ENCODE data around the gene CNOT11.
A peak's percentile ranks its signal among the peaks of the same experiment; 100 is the strongest.
"Not testable (repeated sequence)": the region's sequence is repeated elsewhere in the genome, so short reads cannot be mapped to it uniquely, and the experiment has no call there.

CNOT11 gene

DNA sequence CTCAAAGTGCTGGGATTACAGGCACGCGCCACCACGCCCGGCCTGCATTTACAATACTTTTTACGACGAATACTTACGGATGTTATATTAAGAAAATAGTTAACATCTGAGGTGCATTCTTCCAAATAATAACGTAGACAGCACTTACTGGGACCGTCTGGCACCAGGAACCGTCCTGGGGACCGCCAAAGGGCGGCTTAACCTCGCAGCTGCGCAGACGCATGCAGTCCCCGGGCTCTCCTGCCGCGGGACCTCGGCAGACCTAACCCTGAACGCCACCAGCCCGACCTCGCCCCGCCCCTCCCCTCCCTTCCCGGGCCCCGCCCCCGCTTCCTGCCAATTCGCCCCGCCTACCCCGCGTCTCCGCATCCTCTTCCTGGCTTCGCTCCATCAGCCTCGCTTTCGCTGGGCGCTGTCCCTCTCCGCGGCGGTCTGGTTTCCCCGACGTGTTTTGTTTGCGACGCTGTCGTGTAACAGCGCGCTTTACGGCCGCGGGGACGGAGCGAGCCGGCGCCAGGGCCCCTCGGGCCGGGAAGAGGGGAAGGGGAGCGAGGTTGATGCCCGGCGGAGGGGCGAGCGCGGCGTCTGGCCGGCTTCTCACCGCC, at the start of gene CNOT11:
TSS of gene CNOT11 (plus strand) at position 479 of the 605 bp plus-strand sequence. CDS start at position 558, 79 bp downstream.
- DNase-seq (ENCODE audit: low read depth in 2 of 3, low spot score in 1 of 3) = peak; percentile 98 to 99 (median 98)

DNA sequence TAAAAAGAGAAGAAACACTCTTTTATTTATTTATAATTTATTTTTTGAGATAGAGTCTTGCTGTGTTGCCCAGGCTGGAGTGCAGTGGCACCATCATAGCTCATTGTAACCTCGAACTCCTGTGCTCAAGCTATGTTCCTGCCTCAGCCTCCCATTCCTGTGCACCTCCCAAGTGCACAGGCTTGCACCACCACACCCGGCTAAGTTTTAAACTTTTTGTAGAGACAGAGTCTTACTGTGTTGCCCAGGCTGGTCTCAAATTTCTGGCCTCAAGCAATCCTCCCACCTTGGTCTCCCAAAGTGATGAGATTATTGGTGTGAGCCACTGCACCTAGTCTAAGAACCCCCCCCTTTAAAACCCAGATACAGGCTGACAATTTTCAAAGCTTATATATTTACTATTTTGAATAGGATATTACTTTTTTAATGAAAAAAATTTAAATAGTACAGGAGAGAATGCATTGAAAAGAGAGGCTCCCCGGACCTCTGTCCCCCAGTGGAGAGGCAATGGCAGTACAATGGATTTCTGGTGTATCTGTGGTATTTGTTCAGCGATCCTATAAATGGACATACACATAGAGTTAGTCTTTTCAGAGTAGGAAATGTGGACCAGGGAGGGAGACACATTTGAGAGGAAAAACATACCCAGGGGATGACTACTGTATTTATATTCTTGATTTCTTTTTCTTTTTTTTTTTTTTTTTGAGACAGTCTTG, 48.1 kb upstream of the CNOT11 start:
- DNase-seq (ENCODE audit: low read depth in 2 of 3, low spot score in 1 of 3) = no peak

DNA sequence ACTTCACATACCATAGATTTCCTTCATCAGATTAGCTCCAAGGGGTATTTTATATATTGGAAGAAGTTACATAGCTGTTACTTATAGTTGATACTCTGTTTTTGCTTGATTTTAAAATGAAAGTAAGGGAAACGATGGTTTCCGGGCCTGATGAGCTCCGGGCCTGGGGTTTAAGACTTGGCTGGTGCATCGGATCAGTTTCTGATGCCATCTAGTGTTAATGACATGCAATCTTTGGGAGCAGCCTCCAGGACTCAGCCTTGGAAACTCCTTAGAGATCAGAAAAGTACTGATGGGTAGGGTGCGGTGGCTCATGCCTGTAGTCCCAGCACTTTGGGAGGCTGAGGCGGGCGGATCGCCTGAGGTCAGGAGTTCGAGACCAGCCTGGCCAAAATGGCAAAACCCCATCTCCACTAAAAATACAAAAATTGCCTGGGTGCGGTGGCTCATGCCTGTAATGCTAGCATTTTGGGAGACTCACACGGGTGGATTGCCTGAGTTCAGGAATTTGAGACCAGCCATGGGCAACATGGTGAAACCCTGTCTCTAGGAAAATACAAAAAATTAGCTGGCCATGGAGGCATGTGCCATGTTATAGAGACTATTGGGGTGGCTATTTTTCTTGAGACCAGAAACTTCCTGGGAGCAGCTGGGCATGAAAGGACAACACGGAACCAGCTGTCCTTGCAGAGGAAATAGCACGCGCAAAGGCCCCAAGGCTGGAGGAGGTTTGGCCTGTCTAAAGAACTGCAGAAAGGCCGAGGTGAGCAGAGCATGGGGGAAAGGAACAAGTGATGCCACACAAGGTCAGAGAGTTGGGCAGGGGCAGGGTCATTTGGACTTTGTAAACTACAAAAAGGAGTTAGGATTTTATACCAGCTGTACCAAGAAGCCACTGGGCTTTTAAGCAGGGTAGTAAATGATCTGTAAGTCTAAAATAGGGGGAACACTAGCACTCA, 46.9 kb upstream of the CNOT11 start:
- DNase-seq (ENCODE audit: low read depth in 2 of 3, low spot score in 1 of 3) = peak; percentile 15 to 30 (median 23)

DNA sequence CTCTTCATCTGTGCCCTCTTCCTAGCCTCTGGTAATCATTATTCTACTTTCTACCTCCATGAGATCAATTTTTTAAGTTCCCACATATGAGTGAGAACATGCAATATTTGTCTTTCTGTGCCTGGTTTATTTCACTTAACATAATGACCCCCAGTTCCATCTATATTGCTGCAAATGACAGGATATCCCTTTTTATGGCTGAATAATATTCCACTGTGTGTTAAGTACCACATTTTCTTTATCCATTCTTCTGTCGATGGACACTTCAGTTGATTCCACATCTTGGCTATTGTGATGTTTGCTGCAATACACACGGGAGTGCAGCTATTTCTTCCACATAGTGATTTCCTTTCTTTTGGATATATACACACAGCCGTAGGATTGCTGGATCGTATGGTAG, 43.9 kb upstream of the CNOT11 start:
- DNase-seq (ENCODE audit: low read depth in 2 of 3, low spot score in 1 of 3) = no peak

DNA sequence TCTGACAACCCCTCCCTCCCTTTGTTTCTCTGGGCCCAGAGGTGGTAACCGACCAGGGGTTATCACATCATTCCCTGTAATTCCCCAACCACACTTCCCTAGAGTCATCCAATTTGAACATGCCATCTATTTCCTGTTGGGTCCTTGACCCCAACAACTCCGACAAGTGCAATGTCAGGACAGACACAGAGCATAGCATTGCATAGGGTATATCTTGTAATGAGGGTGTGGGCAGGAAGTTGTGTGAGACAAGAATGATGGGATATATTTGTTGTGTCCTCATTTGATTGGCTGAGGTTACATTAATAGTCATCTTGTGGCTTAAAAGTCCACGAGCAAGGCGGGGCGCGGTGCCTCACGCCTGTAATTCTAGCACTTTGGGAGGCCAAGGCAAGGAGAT, 33.4 kb upstream of the CNOT11 start:
- DNase-seq (ENCODE audit: low read depth in 2 of 3, low spot score in 1 of 3) = no peak

DNA sequence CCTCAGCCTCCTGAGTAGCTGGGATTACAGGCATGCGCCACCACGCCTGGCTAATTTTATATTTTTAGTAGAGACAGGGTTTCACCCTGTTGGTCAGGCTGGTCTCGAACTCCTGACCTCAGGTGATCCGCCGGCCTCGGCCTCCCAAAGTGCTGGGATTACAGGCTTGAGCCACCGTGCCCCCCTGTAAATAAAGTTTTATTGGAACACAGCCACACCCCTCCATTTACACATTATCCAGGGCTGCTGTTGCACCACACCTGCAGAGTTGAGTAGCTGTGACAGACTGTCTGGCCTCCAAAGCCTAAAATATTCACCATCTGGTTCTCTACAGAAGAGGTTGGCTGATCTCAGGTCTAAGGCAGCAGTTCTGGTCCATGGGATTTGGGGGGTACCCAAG, 32.6 kb upstream of the CNOT11 start:
- DNase-seq (ENCODE audit: low read depth in 2 of 3, low spot score in 1 of 3) = not testable (repeated sequence)

DNA sequence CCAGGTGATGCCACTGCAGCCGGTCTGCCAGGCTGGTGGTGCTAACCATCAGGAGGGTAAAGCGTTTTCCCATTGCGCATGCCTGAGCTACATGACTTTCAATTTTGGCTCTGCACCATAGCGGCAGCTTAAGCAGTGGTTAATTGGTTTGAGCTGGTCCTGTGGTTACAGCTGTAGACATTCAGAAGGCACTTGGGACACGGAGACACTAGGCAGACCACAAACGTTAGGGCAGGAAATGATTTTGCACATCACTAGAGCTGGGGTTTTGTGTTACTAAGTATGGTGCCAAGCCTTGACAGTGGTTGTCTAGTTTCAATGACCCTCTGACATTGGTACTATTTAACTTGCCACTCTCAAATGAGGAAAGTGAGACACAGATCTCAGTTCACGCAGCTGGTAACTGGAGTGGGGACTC, 28.9 kb upstream of the CNOT11 start:
- DNase-seq (ENCODE audit: low read depth in 2 of 3, low spot score in 1 of 3) = peak; percentile 10 to 20 (median 16)

DNA sequence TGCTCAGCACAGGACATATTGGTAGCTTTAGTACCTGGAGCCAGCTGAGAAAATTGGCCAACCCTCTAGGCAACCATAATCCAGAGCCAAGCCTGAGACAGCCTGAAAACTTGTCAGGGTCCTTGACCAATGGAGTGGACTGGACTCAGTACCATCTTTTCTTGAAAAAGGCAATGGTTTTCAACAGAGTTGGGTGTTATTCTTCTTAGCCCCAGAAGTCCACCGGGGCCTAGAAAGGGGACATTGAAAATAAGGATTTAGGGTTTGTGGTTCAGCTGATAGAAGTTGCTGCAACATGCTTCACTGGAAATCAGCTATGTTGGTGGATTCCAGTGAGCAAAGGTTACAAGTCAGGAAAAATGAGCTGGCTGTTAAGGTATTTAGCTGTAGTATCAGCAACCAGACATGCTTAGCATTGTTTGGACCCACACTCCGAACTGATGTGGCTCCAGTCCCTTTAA, 22.1 kb upstream of the CNOT11 start:
- DNase-seq (ENCODE audit: low read depth in 2 of 3, low spot score in 1 of 3) = no peak

DNA sequence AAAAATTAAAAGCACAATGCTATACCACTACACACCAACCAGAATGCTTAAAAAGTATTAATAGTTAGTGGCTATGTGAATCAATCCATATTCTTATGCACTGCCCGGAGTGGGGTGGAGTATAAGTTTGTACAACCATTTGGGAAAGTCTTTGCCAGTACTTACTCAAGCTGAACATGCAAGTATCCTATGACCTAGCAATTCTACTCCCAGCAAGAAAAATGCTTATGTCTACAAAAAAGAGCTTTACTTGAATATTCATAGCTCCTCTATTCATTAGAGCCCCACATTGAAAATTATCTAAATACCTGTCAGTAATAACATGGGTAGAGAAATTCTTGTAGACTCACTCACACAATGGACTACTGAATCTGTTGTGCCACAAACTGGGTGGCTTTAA, 21.4 kb upstream of the CNOT11 start:
- DNase-seq (ENCODE audit: low read depth in 2 of 3, low spot score in 1 of 3) = no peak

DNA sequence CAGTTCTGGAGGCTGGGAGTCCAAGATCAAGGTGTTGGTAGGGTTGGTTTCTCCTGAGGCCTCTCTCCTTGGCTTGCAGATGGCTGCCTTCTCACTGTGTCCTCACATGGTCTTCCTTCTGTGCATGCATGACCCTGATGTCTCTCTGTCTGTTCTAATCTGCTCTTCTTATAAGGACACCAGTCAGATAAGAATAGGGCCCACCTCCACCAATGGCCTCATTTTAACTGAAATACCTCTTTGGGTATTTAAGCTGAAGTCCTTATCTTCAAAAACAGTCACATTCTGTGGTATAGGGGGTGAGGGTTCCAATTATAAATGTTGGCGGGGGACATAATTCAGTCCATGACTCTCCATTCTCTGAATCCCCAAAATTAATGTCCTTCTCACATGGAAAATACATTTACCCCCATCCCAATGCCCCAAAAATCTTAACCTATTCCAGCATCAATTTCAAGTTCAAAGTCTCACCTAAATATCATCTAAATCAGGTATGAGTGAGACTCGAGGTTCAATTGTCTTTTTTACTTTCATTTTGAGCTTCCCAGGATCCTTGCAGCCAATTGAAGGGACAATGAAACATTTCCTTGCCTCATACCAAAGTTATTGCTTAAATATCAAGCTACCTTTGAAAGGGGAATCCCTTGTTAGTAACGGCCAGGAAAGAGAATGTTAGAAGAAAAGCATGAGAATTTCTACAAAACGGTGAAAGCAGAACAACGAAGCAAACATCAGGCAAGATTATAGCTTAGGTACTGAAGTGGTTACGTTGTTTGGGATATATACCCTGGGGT, 20.6 kb upstream of the CNOT11 start:
- DNase-seq (ENCODE audit: low read depth in 2 of 3, low spot score in 1 of 3) = no peak

DNA sequence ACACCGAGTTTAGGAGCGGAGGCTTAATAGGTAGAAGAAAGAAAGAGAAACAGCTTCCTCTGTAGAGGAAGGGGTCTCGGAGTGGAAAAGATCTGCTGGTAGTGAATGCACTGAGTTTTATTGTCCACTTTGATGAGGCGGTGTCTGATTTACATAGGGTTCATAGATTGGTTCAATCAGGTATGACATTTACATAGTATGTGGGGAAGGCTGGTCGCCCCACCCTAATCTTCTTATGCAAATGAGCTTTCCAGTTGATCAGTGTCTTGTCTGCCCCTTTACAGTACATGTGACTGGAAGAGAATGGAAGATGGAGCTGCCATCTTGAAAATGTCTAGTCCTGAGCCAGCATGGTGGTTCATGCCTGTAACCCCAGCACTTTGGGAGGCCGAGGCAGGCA, 19.9 kb upstream of the CNOT11 start:
- no peak for DNase-seq (ENCODE audit: low read depth in 2 of 3, low spot score in 1 of 3)

DNA sequence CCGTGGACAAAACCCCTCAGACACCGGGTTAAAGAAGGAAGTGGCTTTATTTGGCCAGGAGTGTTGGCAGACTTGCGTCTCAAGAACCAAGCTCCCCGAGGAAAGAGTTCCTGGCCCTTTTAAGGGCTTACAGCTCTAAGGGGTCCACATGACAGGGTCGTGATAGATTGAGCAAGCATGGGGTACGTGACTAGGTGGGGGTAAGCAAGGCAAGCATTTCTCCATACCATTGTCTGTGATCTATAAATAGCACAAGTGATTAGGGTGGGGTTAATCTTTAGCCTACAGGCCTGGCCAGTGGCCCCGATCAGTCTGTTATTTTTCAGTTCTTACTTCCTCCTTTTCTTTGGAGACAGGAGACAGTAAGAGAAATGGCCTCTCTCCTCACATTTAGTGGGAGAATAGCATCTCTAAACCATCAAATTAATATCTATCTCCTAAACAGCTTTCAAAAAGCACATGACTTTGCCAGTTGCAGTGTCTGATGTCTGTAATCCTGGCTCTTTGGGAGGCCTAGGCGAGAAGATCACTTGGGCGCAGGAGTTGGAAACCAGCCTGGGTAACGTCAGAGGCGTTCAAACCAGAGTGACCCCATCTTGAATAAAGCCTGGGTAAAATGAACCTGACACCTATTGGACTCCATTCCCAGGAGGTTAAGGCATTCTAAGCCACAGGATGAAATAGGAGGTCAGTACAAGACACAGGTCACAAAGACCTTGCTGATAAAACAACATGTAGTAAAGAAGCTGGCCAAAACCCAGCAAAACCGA, 18.3 kb upstream of the CNOT11 start:
- DNase-seq (ENCODE audit: low read depth in 2 of 3, low spot score in 1 of 3) = no peak

DNA sequence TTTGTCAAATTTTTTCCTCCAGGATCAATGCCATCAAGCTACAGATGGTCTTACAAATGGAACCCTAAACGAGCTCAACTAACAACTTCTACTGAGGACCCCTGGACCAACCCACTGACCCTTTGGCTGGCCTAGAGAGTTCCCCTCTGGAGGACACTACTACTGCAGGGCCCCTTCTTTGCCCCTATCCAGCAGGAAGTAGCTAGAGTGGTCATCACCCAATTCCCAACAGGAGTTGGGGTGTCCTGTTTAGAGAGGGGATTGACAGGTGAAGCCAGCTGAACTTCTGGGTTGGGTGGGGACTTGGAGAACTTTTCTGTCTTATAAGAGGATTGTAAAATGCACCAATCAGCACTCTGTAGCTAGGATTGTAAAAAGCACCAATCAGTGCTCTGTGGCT, 16.7 kb upstream of the CNOT11 start:
- DNase-seq (ENCODE audit: low read depth in 2 of 3, low spot score in 1 of 3) = not testable (repeated sequence)

DNA sequence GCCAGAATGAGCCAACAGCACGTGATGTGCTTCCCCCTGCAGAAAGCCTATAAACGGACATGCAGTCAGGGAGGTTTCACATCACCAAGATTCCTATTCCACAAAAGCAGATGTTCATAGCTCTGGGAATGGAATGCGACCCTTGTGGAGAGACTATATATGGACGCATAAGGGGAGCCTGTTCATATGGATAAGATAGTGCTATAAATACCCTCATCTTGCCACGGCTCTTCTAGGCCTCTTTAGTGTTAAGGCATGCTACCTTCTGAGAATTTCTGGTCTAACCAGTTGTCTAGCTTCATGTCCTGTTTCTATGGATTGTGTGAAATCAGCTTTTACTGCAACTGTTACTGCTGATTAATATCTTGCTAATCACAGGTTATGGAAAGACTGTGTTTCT, 14.7 kb upstream of the CNOT11 start:
- DNase-seq (ENCODE audit: low read depth in 2 of 3, low spot score in 1 of 3) = not testable (repeated sequence)

DNA sequence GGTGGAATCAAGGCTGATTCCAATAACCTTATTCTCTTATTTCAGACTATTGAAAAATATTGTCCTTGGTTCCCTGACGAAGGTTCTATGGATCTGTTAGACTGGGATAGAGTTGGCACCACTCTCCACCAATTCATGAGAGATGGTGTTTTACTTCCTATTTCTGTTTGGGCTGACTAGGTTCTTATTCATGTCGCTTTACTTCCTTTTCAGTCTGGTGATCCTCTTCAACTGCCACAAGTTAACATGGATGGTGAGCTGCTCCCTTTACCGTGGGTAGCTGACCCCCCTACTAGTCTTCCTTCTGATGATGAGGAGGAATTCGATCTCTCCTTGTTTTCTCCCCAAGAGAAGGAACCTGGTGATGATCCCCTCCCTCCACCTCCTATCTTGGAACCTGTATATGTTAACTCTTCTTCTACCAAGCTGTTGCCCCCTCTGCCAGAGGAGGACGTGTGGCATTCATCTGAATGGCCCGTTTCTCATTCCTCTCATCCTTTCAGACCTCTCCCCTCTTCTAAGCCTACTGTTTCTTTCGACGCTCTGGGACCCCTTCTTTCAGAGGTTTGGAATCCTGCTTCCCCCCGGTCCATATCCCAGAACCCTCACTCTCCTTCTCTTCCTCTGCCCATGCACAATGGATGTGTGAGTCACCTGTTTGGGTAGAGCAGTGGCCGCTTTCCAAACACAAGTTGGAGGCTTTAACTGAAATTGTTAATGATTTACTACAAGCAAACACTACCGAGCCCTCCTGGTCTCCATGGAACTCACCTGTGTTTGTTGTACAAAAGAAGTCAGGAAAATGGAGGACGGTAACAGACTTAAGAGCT, 13.5 kb upstream of the CNOT11 start:
- DNase-seq (ENCODE audit: low read depth in 2 of 3, low spot score in 1 of 3) = no peak

DNA sequence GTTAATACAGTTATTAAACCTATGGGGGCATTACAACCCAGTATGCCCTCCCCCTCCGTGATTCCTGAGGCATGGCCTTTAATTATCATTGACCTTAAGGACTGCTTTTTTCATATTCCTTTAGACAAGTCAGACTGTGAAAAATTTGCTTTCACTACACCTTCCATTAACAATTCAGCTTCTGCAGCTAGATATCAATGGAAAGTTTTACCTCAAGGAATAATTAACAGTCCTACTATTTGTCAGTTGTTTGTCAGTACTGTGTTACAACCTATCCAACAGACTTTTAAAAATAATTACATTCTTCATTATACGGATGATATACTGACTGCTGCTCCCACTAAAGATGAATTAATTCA, 12.9 kb upstream of the CNOT11 start:
- DNase-seq (ENCODE audit: low read depth in 2 of 3, low spot score in 1 of 3) = not testable (repeated sequence)

DNA sequence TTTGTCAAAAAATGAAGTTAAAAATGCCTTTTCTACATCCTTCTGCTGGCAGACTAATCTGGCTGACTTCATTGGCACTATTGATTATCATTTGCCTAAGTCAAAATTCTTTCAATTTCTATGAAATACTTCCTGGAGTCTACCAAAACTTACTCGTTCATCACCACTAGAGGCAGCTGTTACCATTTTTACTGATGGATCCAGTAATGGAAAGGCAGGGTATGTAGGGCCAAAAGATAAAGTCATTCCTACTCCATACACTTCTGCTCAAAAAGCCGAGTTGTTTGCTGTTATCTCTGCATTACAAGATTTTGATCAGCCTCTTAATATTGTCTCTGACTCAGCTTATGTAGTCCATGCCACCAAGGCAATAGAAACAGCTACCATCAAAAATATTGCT, 12.0 kb upstream of the CNOT11 start:
- DNase-seq (ENCODE audit: low read depth in 2 of 3, low spot score in 1 of 3) = not testable (repeated sequence)

DNA sequence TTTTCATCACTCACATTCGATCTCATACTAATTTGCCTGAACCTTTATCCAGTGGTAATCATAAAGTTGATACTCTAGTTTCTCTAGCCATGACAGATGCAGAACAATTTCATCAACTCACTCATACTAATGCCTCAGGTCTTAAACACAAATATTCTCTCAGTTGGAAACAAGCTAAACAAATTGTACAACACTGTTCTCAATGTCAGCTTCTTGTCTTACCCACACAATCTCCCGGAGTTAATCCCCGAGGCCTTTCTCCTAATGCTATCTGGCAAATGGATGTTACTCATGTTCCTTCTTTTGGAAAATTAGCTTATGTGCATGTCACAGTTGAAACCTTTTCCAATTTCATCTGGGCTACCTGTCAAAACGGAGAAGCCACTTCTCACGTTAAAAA, 11.5 kb upstream of the CNOT11 start:
- no peak for DNase-seq (ENCODE audit: low read depth in 2 of 3, low spot score in 1 of 3)

DNA sequence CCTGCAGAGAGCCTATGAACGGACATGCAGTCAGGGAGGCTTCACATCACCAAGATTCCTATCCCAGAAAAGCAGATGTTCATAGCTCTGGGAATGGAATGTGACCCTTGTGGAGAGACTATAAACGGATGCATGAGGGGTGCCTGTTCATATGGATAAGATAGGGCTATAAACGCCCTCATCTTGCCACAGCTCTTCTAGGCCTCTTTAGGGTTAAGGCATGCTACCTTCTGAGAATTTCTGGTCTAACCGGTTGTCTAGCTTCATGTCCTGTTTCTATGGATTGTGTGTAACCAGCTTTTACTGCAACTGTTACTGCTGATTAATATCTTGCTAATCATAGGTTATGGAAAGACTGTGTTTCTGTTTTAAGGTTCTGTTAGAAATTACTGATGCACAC, 8.3 kb upstream of the CNOT11 start:
- DNase-seq (ENCODE audit: low read depth in 2 of 3, low spot score in 1 of 3) = not testable (repeated sequence)

All from stimulated activated CD4-positive, alpha-beta T cell treated with anti-CD3 and anti-CD28 coated beads, Interleukin-12 subunit alpha, Interleukin-12 subunit beta, amount 100 ng/mL, for 48 hours (primary cell).